GM12801 (cell line): Measurements from ENCODE around the gene DIP2B.

Source experiments
- TF ChIP-seq, protein P1 (sequence below): IDR thresholded peaks from one replicate; pipeline ENCODE4 v1.5.1; 2011; ENCODE audit warnings: control low read depth; ENCODE audit not compliant: insufficient read length; ENCODE audit errors: extremely low read depth

DIP2B gene

DNA sequence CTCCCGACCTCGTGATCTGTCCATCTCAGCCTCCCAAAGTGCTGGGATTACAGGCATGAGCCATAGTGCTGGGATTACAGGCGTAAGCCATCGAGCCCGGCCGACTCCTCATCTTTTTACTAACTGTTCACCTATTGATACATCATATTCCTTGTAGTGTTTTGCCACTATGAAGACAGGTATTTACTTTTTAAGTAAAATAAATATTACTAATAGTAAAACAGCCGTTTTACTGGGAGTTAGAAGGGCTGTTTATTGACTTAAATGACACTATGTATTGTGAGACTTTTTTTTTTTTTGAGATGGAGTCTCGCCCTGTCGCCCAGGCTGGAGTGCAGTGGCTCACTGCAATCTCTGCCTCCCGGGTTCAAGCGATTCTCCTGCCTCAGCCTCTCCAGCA lies 51.5 kb downstream of the DIP2B start:
- TF ChIP-seq, protein P1, sequence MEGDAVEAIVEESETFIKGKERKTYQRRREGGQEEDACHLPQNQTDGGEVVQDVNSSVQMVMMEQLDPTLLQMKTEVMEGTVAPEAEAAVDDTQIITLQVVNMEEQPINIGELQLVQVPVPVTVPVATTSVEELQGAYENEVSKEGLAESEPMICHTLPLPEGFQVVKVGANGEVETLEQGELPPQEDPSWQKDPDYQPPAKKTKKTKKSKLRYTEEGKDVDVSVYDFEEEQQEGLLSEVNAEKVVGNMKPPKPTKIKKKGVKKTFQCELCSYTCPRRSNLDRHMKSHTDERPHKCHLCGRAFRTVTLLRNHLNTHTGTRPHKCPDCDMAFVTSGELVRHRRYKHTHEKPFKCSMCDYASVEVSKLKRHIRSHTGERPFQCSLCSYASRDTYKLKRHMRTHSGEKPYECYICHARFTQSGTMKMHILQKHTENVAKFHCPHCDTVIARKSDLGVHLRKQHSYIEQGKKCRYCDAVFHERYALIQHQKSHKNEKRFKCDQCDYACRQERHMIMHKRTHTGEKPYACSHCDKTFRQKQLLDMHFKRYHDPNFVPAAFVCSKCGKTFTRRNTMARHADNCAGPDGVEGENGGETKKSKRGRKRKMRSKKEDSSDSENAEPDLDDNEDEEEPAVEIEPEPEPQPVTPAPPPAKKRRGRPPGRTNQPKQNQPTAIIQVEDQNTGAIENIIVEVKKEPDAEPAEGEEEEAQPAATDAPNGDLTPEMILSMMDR = no peak

DNA sequence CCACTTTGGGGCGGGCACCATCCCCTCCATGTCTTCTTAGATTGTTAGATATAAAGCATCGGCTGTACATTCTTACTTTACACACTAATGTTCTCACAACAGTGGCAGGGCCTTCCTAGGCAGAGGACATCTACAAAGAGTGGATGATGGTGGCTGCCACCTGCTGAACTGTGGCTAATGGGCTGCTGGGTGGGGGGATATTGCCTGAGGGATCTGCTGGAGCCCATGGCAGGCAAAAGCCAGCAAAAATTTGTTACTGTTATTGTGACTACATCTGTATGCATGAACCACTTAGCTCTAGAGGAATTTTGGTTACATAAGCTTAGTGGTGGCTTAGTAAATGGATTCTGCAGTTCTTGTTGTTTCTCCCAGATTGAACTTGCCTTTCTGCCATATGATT lies 52.6 kb downstream of the DIP2B start:
- TF ChIP-seq, protein P1 = no peak

DNA sequence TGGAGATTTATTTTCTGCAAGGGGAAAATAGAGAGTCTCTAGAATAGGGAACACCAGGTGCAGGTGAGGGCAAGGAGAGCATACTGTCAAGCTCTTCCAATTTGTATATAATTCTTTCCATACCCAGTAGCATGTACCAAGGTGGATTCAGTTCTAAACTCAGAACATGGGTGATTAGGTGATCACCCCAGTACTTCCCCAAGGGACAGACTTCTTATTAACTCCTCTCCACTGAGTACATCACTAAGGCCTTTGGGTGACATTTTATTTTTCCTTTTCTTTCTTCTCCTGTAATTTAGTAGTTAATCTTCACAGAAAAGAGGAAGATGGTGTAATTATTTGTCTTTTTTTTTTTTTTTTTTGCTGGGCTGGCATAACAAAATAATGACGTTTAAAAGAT lies 54.2 kb downstream of the DIP2B start:
- TF ChIP-seq, protein P1 = no peak

DNA sequence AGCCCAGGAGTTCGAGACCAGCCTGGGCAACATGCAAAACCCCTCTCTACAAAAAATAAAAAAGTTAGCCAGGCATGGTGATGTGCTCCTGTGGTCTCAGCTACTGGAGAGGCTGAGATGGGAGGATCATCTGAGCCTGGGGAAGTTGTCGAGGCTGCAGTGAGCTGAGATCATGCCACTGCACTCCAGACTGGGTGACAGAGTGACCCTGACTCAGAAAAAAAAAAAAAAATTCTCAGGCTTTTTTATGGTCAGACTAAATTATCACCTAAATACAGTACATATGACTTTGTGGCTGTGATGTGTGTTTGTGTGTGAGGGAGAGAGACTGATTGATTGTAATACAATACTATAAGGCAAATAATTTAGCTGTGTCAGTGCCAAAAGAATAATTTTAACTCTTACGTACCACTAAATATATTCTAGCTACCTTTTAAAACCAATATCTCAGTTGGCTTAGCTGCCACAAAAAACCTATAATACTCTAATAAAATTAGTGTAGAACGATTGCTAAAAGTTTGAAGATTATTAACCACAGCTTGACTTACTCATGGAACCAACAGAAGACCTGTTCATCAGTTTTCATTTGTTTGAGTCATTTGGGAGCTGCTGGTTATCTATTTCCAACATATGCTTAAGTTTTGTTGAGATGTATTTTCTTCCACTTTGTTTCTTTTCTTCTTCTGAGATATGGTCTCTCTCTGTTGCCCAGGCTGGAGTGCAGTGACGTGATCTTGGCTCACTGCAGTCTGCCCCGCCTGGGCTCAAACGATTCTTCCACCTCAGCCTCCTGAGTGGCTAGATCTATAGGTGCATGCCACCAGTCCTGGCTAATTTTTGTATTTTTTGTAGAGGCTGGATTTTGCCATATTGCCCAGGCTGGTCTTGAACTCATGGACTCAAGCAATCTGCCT lies 58.0 kb downstream of the DIP2B start:
- TF ChIP-seq, protein P1 = no peak

DNA sequence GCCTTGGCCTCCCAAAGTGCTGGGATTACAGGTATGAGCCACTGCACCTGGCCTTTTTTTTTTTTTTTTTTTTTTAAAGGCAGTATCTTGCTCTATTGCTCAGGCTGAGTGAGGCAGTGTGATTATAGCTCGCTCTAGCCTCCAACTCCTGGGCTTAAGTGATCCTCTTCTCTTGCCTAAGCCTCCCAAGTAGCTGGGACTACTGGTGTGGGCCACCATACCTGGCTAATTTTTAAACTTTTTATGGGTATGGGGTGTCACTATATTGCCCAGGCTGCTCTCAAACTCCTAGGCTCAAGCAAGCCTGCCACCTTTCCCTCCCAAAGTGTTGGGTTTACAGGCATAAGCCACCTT lies 58.6 kb downstream of the DIP2B start:
- TF ChIP-seq, protein P1 = no peak

DNA sequence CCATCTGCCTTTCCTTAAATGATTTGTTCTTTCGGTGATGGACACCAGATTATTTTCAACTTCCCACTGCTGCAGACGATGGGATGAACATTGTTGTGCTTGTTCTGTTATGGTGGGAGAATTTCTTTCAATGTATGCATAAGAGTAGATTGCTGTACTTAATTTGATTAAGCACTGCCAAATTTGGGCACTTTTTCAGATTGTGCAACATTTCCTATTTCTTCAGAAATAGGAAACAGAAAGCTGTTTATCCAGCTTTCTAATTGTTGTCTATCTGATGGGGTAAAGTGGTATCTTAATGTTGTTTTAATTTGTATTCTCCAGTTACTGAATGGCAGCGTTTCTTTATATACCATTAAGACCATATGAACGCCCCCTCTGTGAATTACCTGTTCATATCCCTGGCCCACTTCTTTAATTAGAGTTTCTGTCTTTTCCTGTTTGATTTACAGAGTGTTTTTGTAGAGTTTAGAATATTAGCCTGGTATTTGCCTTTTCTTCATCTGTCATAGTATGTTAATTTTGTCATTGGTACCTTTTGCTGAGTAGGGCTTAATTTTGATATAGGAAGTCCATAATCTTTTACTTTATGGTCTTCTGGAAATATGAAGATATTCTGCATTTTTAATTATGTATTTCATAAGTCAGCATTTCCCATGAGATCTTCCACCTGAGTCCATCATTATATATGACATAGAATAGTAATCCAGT lies 59.6 kb downstream of the DIP2B start:
- TF ChIP-seq, protein P1 = no peak

DNA sequence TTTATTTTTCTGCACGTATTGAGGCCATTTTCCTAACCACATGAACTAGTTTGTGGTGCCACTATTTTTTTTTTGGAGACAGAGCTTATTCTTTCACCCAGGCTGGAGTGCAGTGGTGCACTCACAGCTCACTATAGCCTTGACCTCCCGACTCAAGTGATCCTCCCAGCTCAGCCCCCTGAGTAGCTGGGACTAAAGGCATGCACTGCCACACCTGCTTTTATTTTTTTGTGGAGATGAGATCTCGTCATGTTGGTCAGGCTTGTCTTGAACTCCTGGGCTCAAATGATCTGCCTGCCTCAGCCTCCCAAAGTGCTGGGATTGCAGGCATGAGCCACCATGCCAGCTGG lies 60.1 kb downstream of the DIP2B start:
- TF ChIP-seq, protein P1 = no peak
